GM19023 (cell line): Measurements from ENCODE around the gene RMI2.

Source experiments
- ATAC-seq: cut with Tn5 transposase; IDR thresholded peaks from one replicate; pipeline ENCODE4 v1.9.1; 2021; ENCODE audit warnings: mild to moderate bottlenecking, moderate library complexity; ENCODE audit not compliant: unreplicated experiment

Gene RMI2

GRCh38 chr16:11327277-11328171 lies 17.7 kb upstream of the RMI2 start:
- ATAC-seq = no peak

- ATAC-seq = peak; percentile 78
Measured at GRCh38 chr16:11328172-11329070, 16.8 kb upstream of the RMI2 start.

GRCh38 chr16:11329071-11329491 lies 16.2 kb upstream of the RMI2 start:
- ATAC-seq = no peak

GRCh38 chr16:11329891-11330290 lies 15.4 kb upstream of the RMI2 start:
- no peak for ATAC-seq

- no peak for ATAC-seq
Measured at GRCh38 chr16:11330526-11331237, 14.6 kb upstream of the RMI2 start.

GRCh38 chr16:11331967-11332366 lies 13.3 kb upstream of the RMI2 start:
- ATAC-seq = no peak

- ATAC-seq = no peak
Measured at GRCh38 chr16:11333010-11333409, 12.2 kb upstream of the RMI2 start.

GRCh38 chr16:11333702-11334101 lies 11.6 kb upstream of the RMI2 start:
- no peak for ATAC-seq

GRCh38 chr16:11334831-11335404 lies 10.3 kb upstream of the RMI2 start:
- no peak for ATAC-seq

- no peak for ATAC-seq
Measured at GRCh38 chr16:11339075-11339474, 6.2 kb upstream of the RMI2 start.

GRCh38 chr16:11340710-11341109 lies 4.5 kb upstream of the RMI2 start:
- no peak for ATAC-seq

- ATAC-seq = no peak
Measured at GRCh38 chr16:11341371-11341770, 3.9 kb upstream of the RMI2 start.

- no peak for ATAC-seq
Measured at GRCh38 chr16:11342021-11342855, 3.0 kb upstream of the RMI2 start.

GRCh38 chr16:11346700-11347319 lies 1.6 kb downstream of the RMI2 start:
- no peak for ATAC-seq

- no peak for ATAC-seq
Measured at GRCh38 chr16:11347831-11348230, 2.6 kb downstream of the RMI2 start.

- ATAC-seq = no peak
Measured at GRCh38 chr16:11348737-11349598, 3.7 kb downstream of the RMI2 start.

- ATAC-seq = no peak
Measured at GRCh38 chr16:11349599-11350276, 4.5 kb downstream of the RMI2 start.

- ATAC-seq = no peak
Measured at GRCh38 chr16:11350519-11350918, 5.3 kb downstream of the RMI2 start.
